ENCODE results near the gene SLC9A1. TPM values are rescaled to one million over a fixed set of nuclear protein-coding genes. Genes with fewer than 3 reads are reported as not detected.

SLC9A1 gene
- total and polyA plus RNA-seq, 10 of the 15 experiments (the other 5 are each of a cell fraction or from before 2014, with no cell fraction given): 0.87 to 21.4 (median 4.3) TPM

DNA sequence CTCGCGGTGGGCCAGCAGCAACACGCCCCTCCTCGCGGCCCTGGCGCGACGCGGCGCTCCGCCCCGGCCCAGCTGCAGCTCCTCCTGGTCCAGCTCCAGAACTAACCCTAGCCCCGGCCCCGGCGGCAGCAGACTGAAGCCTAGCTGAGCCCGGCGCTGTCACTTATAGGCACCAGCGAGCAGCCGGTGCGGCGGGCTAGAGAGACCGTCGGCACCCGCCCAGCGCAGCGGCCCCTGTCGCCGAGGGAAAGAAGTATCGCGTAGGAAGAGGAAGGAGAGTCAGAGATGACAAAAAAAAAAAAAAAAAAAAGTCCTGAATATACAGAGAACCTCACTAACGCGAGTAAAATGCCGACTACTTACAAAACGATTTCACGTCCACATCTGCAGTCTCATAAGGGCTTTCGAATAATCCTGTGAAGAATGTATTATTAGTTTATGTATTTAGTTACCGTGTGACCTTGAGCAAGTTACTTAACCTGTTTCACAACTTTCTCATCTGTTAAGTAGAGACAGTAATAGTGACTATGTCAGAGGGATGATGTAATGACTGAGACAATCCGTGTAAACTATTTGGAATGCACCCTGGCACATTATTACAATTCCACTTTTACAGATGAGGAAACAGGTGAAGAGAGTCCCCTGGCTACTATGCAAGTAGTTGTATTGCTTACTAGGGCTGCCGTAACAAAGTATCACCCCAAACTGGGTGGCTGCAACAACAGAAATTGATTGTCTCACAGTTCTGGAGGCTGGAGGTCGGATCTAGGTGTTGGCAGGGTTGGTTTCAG lies at the start of gene SLC9A1 (continued):
- TF ChIP-seq, protein P1, sequence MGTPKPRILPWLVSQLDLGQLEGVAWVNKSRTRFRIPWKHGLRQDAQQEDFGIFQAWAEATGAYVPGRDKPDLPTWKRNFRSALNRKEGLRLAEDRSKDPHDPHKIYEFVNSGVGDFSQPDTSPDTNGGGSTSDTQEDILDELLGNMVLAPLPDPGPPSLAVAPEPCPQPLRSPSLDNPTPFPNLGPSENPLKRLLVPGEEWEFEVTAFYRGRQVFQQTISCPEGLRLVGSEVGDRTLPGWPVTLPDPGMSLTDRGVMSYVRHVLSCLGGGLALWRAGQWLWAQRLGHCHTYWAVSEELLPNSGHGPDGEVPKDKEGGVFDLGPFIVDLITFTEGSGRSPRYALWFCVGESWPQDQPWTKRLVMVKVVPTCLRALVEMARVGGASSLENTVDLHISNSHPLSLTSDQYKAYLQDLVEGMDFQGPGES (IDR thresholded peaks at IDR 0.05): no peak
- TF ChIP-seq, protein P2, sequence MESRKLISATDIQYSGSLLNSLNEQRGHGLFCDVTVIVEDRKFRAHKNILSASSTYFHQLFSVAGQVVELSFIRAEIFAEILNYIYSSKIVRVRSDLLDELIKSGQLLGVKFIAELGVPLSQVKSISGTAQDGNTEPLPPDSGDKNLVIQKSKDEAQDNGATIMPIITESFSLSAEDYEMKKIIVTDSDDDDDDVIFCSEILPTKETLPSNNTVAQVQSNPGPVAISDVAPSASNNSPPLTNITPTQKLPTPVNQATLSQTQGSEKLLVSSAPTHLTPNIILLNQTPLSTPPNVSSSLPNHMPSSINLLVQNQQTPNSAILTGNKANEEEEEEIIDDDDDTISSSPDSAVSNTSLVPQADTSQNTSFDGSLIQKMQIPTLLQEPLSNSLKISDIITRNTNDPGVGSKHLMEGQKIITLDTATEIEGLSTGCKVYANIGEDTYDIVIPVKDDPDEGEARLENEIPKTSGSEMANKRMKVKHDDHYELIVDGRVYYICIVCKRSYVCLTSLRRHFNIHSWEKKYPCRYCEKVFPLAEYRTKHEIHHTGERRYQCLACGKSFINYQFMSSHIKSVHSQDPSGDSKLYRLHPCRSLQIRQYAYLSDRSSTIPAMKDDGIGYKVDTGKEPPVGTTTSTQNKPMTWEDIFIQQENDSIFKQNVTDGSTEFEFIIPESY (IDR thresholded peaks at IDR 0.05): no peak
- no peak for TF ChIP-seq ZZZ3 (IDR thresholded peaks at IDR 0.05; ENCODE audit: control insufficient read depth, insufficient read length, low read depth)
- TF ChIP-seq, protein P3, sequence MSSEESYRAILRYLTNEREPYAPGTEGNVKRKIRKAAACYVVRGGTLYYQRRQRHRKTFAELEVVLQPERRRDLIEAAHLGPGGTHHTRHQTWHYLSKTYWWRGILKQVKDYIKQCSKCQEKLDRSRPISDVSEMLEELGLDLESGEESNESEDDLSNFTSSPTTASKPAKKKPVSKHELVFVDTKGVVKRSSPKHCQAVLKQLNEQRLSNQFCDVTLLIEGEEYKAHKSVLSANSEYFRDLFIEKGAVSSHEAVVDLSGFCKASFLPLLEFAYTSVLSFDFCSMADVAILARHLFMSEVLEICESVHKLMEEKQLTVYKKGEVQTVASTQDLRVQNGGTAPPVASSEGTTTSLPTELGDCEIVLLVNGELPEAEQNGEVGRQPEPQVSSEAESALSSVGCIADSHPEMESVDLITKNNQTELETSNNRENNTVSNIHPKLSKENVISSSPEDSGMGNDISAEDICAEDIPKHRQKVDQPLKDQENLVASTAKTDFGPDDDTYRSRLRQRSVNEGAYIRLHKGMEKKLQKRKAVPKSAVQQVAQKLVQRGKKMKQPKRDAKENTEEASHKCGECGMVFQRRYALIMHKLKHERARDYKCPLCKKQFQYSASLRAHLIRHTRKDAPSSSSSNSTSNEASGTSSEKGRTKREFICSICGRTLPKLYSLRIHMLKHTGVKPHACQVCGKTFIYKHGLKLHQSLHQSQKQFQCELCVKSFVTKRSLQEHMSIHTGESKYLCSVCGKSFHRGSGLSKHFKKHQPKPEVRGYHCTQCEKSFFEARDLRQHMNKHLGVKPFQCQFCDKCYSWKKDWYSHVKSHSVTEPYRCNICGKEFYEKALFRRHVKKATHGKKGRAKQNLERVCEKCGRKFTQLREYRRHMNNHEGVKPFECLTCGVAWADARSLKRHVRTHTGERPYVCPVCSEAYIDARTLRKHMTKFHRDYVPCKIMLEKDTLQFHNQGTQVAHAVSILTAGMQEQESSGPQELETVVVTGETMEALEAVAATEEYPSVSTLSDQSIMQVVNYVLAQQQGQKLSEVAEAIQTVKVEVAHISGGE (CRISPR knock-in tag; IDR thresholded peaks at IDR 0.05): peak; percentile 13; the same call in 1 of the 2 replicates
- TF ChIP-seq, protein P4, sequence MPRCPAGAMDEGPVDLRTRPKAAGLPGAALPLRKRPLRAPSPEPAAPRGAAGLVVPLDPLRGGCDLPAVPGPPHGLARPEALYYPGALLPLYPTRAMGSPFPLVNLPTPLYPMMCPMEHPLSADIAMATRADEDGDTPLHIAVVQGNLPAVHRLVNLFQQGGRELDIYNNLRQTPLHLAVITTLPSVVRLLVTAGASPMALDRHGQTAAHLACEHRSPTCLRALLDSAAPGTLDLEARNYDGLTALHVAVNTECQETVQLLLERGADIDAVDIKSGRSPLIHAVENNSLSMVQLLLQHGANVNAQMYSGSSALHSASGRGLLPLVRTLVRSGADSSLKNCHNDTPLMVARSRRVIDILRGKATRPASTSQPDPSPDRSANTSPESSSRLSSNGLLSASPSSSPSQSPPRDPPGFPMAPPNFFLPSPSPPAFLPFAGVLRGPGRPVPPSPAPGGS (IDR thresholded peaks at IDR 0.05; ENCODE audit: borderline replicate concordance, insufficient read depth, low read depth, low read length, poor library complexity, severe bottlenecking): peak; percentile 55
- peak; percentile 85 for TF ChIP-seq HDAC6 (IDR thresholded peaks at IDR 0.05; ENCODE audit: unreplicated experiment)
- peak; percentile 91 for TF ChIP-seq TCF12 (IDR thresholded peaks at IDR 0.05; ENCODE audit: low read depth, low read length)
- no peak for TF ChIP-seq NR2C2 (IDR thresholded peaks at IDR 0.05; ENCODE audit: borderline replicate concordance, control insufficient read depth, insufficient read length, low read depth)
- no peak for TF ChIP-seq MYB (IDR thresholded peaks at IDR 0.05; ENCODE audit: borderline replicate concordance, low read depth, low read length)
- TF ChIP-seq RBBP5 (conservative IDR thresholded peaks at IDR 0.05): no peak
- TF ChIP-seq, protein P5, sequence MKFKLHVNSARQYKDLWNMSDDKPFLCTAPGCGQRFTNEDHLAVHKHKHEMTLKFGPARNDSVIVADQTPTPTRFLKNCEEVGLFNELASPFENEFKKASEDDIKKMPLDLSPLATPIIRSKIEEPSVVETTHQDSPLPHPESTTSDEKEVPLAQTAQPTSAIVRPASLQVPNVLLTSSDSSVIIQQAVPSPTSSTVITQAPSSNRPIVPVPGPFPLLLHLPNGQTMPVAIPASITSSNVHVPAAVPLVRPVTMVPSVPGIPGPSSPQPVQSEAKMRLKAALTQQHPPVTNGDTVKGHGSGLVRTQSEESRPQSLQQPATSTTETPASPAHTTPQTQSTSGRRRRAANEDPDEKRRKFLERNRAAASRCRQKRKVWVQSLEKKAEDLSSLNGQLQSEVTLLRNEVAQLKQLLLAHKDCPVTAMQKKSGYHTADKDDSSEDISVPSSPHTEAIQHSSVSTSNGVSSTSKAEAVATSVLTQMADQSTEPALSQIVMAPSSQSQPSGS (IDR thresholded peaks at IDR 0.05; ENCODE audit: low read length): peak; percentile 96
- peak; percentile 99 for TF ChIP-seq POU2F2 (IDR thresholded peaks at IDR 0.05; ENCODE audit: borderline replicate concordance, low read depth, low read length)
- peak; percentile 96 for TF ChIP-seq POLR2AphosphoS2 (IDR thresholded peaks at IDR 0.05; ENCODE audit: low read depth, low read length)
- TF ChIP-seq KLF5 (IDR thresholded peaks at IDR 0.05; ENCODE audit: partially characterized antibody): peak; percentile 48

Measured in GM12878 (cell line).